Measurements from ENCODE around the gene HELZ.

DNA sequence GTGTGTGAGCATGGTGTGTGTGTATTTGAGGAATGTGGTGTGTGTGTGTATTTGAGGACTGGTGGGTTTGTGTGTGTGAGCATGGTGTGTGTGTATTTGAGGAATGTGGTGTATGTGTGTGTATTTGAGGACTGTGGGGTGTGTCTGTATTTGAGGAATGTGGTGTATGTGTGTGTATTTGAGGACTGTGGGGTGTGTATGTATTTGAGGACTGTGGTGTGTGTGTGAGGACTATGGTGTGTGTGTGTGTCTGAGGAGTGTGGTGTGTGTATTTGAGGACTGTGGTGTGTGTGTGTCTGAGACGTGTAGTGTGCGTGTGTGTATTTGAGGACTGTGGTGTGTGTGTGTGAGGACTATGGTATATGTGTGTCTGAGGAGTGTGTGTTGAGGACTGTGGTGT, 218.7 kb downstream of the HELZ start:
- TF ChIP-seq ZNF274 (IDR thresholded peaks at IDR 0.05; ENCODE audit: low read depth, low read length) = no peak
- TF ChIP-seq SUZ12 (IDR thresholded peaks at IDR 0.05; ENCODE audit: extremely low read depth, insufficient read depth, insufficient read length) = no peak
- TF ChIP-seq YY1 (IDR thresholded peaks at IDR 0.05; ENCODE audit: insufficient read depth, insufficient read length) = no peak

Data from NT2/D1 (cell line).